ENCODE results near the gene CNTD1.

DNA sequence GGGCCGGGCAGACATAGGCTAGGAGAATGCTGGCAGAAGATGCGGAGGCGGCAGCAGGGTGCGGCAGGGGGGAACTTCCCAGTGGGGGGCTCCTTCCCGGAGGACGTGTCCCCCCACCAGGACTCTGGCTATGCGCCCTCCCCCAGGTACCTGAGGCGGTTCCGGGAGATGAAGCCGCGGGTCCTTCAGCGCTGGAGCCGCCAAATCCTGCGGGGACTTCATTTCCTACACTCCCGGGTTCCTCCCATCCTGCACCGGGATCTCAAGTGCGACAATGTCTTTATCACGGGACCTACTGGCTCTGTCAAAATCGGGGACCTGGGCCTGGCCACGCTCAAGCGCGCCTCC, 14.9 kb upstream of the CNTD1 start:
- TF ChIP-seq, protein P1, sequence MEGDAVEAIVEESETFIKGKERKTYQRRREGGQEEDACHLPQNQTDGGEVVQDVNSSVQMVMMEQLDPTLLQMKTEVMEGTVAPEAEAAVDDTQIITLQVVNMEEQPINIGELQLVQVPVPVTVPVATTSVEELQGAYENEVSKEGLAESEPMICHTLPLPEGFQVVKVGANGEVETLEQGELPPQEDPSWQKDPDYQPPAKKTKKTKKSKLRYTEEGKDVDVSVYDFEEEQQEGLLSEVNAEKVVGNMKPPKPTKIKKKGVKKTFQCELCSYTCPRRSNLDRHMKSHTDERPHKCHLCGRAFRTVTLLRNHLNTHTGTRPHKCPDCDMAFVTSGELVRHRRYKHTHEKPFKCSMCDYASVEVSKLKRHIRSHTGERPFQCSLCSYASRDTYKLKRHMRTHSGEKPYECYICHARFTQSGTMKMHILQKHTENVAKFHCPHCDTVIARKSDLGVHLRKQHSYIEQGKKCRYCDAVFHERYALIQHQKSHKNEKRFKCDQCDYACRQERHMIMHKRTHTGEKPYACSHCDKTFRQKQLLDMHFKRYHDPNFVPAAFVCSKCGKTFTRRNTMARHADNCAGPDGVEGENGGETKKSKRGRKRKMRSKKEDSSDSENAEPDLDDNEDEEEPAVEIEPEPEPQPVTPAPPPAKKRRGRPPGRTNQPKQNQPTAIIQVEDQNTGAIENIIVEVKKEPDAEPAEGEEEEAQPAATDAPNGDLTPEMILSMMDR (IDR thresholded peaks at IDR 0.05; ENCODE audit: poor library complexity) = no peak
- TF ChIP-seq EZH2 (IDR thresholded peaks at IDR 0.05; ENCODE audit: borderline replicate concordance) = no peak

Data from hepatocyte (in vitro differentiated cells).